ENCODE measurements around the gene NUP85. TPM values are rescaled to one million over a fixed set of nuclear protein-coding genes. Genes with fewer than 3 reads are reported as not detected.

NUP85 gene
- total and polyA plus RNA-seq, 2 of the 4 experiments (the other 2 are of a cell fraction): 29.4 to 54.4 TPM

- Histone ChIP-seq H3K9ac (ENCODE audit: low read depth, low read length) (peak overlapping the region; percentile 97), H4K5ac (ENCODE audit: low read depth, low read length) (peak overlapping the region; percentile 89), H2BK20ac (ENCODE audit: low read depth, low read length) (no peak overlapping the region), H3K56ac (ENCODE audit: extremely low read depth, insufficient read depth, low read length) (peak overlapping the region; percentile 96), H3K36me3 (ENCODE audit: control insufficient read depth, insufficient read depth, low read length) (peaks cover 26% of the 10 kb centered on the region), H2AK5ac (ENCODE audit: low read depth, low read length) (peak overlapping the region; percentile 79), H3K4me3 (ENCODE audit: insufficient read depth, low read depth, low read length) (peak overlapping the region; percentile 91), H3K9me1 (ENCODE audit: insufficient read depth, low read length) (peaks cover 7% of the 10 kb centered on the region), H2BK120ac (ENCODE audit: low read depth, low read length) (no peak overlapping the region), H2BK15ac (ENCODE audit: low read depth, low read length) (no peak overlapping the region), H3K79me1 (ENCODE audit: low read depth in 1 of 2, low read length in 2 of 2) (peaks cover 37 to 48% of the 10 kb centered on the region in 2 experiments), H3K9me3 (ENCODE audit: control insufficient read depth, insufficient read depth, low read length) (no peaks in the 10 kb centered on the region), H3K4ac (ENCODE audit: low read depth, low read length) (peak overlapping the region; percentile 92), H3K27me3 (ENCODE audit: control insufficient read depth, insufficient read depth, low read length) (no peaks in the 10 kb centered on the region), H2AFZ (replicated peaks; ENCODE audit: low read length, poor library complexity) (peak overlapping the region; percentile 94), H2AK9ac (replicated peaks; ENCODE audit: low read depth, low read length, poor library complexity) (peak overlapping the region; percentile 94), H3K14ac (replicated peaks; ENCODE audit: low read depth, low read length) (peak overlapping the region; percentile 88), H3K23ac (ENCODE audit: low read depth, low read length) (peak overlapping the region; percentile 44; the same call in 1 of the 2 replicates), H3K27ac (ENCODE audit: insufficient read depth, low read length) (peak overlapping the region; percentile 95), H4K8ac (ENCODE audit: low read depth in 2 of 2, low read length in 2 of 2) (peak overlapping the region; percentile 97), H3K4me2 (ENCODE audit: low read depth, low read length) (peak overlapping the region; percentile 95), H2BK5ac (ENCODE audit: low read depth, low read length, poor library complexity, severe bottlenecking) (peak overlapping the region; percentile 33), H3K4me1 (ENCODE audit: control insufficient read depth, insufficient read depth, low read length) (peaks cover 3% of the 10 kb centered on the region), H4K20me1 (ENCODE audit: insufficient read depth, low read length) (peaks cover 22% of the 10 kb centered on the region; the same call in 1 of the 2 replicates), H3K18ac (ENCODE audit: low read depth, low read length) (no peak overlapping the region), H4K91ac (ENCODE audit: insufficient read depth, low read depth, low read length) (peak overlapping the region; percentile 95)
- intact Hi-C loops (cut with micrococcal nuclease): no loop called here
- in situ Hi-C loops (cut with MboI; ENCODE audit: low sequenced_read_pairs): no loop called here
- peak; percentile 19 for ATAC-seq (ENCODE audit: low read depth)
- ChIA-PET CTCF (interaction anchor here (0.6 to 3.2 kb wide), 2 partner anchors 9 to 28 kb away, joined by 3 to 18 read pairs; partner anchors contain the start of gene MIF4GD), POLR2A (ENCODE audit: unreplicated experiment) (interaction anchor here (0.6 to 1.5 kb wide), 2 partner anchors 9 to 221 kb away, joined by 3 to 4 read pairs; partner anchors contain the start of gene MIF4GD)
- no peak for TF ChIP-seq RFX5 (IDR thresholded peaks at IDR 0.05; ENCODE audit: low read depth, low read length)
- TF ChIP-seq FOS (IDR thresholded peaks at IDR 0.05; ENCODE audit: low read depth, low read length): no peak
- no peak for TF ChIP-seq SMC3 (IDR thresholded peaks at IDR 0.05; ENCODE audit: low read depth, low read length)
- TF ChIP-seq RAD21 (IDR thresholded peaks at IDR 0.05; ENCODE audit: low read length): no peak
- no peak for TF ChIP-seq RCOR1 (IDR thresholded peaks at IDR 0.05; ENCODE audit: insufficient replicate concordance, low read length)
- no peak for TF ChIP-seq NFE2L2 (IDR thresholded peaks at IDR 0.05; ENCODE audit: low read depth, low read length)
- no peak for TF ChIP-seq CHD1 (IDR thresholded peaks at IDR 0.05; ENCODE audit: low read depth, low read length)
- TF ChIP-seq ELK1 (IDR thresholded peaks at IDR 0.05; ENCODE audit: borderline replicate concordance, low read depth, low read length): no peak
- no peak for TF ChIP-seq POLR2A (IDR thresholded peaks at IDR 0.05; ENCODE audit: low read depth, low read length)
- TF ChIP-seq USF2 (IDR thresholded peaks at IDR 0.05; ENCODE audit: low read depth, low read length): no peak
- TF ChIP-seq MAZ (IDR thresholded peaks at IDR 0.05; ENCODE audit: borderline replicate concordance, low read depth, low read length): no peak
- TF ChIP-seq MAFK (IDR thresholded peaks at IDR 0.05; ENCODE audit: low read depth, low read length): no peak
- no peak for TF ChIP-seq CTCF (conservative IDR thresholded peaks at IDR 0.05; ENCODE audit: low read depth, low read length)
- TF ChIP-seq BHLHE40 (IDR thresholded peaks at IDR 0.05; ENCODE audit: low read depth, low read length): no peak
- no peak for TF ChIP-seq CEBPB (IDR thresholded peaks at IDR 0.05; ENCODE audit: low read depth, low read length)
- TF ChIP-seq MXI1 (IDR thresholded peaks at IDR 0.05; ENCODE audit: borderline replicate concordance, low read depth, low read length): no peak
- no peak for DNase-seq
- dilution Hi-C loops (cut with HindIII; ENCODE audit: low sequenced_read_pairs, unreplicated experiment): no loop called here
- no TSS peak for BruUV-seq (replicated peaks)
- WGBS, 2 experiments (ENCODE audit: extremely low coverage in 2 of 2, insufficient read length in 1 of 2): 0% methylated on average over 1 of the region's 23 CpGs; no CpG with 5 or more reads in 1 of the 2 experiments
Observed at GRCh38 chr17:75262112-75262606, 56.7 kb downstream of the NUP85 start.
